Activated CD4-positive, CD25-positive, alpha-beta regulatory T cell treated with anti-CD3 and anti-CD28 coated beads, Interleukin-2, amount 50 U/mL, for 16 hours (primary cell): ENCODE results near the gene STK16.
"Not testable (repeated sequence)": the region's sequence is repeated elsewhere in the genome, so short reads cannot be mapped to it uniquely, and the experiment has no call there.

Experiments
- DNase-seq: peaks from one replicate; pipeline ENCODE4 v3.0.0-alpha.2; 2020; ENCODE audit warnings: low read depth, low spot score

Gene STK16, protein sequence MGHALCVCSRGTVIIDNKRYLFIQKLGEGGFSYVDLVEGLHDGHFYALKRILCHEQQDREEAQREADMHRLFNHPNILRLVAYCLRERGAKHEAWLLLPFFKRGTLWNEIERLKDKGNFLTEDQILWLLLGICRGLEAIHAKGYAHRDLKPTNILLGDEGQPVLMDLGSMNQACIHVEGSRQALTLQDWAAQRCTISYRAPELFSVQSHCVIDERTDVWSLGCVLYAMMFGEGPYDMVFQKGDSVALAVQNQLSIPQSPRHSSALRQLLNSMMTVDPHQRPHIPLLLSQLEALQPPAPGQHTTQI

DNA sequence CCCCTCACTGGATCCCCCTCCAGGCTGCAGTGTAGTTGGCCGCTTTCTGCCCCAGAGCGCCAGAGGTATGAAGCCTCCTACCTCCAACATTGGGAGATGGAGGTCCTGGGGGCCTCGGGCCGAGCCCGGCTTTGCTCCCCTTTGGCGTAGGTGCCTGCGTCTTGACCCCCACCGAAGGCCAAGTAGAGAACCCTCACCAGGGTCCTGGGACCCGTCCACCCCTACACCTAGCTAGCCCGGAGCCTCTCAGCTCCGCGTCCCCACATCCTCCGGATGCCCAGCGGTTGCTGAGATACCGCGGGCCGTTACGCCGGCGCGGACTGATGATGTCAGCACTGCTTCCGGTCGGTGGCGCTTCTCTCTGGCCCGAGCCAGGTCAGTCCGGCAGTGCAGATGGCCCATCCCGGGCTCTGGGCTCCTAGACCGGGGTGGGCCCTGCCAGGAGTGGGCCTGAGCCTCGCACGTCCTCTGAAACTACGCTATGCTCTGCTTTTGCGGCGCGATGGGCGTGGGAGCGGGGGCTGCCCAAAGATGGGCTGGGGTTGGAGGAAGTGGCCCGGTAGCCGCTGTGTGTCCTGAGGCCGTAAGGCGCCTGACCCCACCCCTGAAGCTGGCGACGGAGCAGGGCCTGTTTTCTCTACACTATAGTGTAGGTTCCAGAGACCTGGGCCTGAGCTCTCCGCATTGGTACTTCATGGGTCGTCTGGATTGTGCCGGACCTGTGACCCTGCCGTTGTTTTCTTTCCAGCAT lies at the start of gene STK16, which contains the start of gene GLB1L:
TSS of gene STK16 (plus strand) at position 332 of the 751 bp plus-strand sequence. CDS start 521 bp downstream, outside the sequence.
TSS of gene GLB1L (minus strand) at position 297 of the 751 bp plus-strand sequence. CDS start 1,871 bp downstream, outside the sequence.
- peak; percentile 82 for DNase-seq

DNA sequence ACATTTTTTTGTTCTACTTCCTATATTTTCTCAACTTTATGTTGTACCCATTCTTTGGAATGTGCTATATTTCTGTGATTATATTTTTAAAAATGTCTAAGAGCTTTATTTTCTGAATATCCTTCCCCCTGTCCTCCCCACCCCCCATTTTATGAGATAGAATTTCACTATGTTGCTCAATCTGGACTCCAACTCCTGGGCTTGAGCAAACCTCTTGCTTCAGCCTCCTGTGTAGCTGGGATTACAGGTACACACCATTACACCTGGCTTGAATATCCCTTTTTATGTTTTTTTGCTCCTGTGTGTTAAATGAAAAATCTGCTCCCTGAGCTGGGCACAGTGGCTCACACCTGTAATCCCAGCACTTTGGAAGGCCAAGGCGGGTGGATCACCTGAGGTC lies 47.9 kb upstream of the STK16 start:
- DNase-seq = no peak

DNA sequence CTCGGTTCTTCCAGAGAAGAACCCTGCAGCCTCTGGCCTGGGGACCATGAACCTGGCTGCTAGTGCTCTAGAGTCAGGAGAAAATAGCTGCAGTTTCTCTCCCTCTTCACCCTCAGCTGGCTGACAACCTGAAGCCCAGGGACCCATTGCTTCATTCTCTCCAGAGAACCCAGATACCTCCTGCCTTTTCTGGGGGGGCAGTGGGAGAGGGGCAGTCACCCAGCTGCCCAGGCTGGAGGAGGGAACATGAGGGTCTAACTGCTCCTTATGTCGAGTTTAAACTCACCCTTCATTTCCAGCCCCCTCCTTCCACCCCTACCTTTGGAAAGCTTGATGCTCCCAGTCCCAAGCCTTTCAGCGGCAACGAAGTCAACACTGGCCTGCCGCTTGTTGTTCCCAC lies 46.3 kb upstream of the STK16 start:
- no peak for DNase-seq

DNA sequence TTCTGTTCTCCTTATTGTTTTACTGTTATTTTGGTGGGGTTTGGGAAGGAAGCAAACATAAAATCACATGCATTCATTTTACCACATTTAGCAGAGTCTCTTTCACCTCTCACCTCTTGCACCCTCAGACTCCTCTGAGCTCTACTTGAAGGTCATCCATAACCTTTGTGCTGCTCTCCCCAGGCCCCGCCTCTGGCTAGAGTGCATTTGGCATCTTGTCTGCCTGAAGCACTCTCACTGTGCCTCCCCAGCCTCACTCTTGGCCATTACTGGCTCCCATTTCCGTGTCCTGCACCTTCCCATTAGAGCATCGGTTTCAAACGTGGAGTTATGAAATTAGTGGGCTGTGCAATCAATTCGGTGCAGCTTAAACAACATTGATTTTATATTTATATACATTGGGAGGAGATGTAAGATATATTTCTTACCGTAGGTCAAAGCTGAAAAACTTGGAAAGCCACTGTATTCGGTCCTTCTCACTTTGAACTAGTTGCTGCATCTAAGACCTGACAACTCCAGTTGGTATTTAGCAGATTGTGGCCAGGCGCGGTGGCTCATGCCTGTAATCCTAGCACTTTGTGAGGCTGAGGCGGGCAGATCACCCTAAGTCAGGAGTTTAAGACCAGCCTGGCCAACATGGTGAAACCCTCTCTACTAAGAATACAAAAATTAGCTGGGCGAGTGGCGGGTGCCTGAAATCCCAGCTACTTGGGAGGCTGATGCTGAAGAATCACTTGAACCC lies 45.6 kb upstream of the STK16 start:
- no peak for DNase-seq

DNA sequence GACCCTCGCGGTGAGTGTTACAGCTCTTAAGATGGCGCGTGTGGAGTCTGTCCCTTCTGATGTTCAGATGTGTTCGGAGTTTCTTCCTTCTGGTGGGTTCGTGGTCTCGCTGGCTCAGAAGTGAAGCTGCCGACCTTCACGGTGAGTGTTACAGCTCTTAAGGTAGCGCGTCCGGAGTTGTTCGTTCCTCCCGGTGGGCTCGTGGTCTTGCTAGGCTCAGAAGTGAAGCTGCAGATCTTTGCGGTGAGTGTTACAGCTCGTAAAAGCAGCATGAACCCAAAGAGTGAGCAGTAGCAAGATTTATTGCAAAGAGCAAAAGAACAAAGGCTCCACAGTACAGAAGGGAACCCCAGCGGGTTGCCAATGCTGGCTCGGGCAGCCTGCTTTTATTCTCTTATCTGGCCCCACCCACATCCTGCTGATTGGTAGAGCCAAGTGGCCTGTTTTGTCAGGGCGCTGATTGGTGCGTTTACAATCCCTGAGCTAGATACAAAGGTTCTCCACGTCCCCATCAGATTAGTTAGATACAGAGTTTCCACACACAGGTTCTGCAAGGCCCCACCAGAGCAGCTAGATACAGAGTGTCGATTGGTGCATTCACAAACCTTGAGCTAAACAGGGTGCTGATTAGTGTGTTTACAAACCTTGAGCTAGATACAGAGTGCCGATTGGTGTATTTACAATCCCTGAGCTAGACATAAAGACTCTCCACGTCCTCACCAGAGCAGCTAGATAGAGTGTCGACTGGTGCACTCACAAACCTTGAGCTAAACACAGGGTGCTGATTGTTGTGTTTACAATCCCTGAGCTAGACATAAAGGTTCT lies 44.6 kb upstream of the STK16 start:
- DNase-seq = not testable (repeated sequence)

DNA sequence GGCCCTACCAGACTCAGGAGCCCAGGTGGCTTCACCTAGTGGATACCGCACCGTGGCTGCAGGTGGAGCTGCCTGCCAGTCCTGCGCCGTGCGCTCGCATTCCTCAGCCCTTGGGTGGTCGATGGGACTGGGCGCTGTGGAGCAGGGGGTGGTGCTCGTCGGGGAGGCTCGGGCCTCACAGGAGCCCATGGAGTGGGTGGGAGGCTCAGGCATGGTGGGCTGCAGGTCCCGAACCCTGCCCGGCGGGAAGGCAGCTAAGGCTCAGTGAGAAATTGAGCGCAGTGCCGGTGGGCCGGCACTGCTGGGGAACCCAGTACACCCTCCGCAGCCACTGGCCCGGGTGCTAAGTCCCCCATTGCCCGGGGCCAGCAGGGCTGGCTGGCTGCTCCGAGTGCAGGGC lies 43.9 kb upstream of the STK16 start:
- DNase-seq = not testable (repeated sequence)

DNA sequence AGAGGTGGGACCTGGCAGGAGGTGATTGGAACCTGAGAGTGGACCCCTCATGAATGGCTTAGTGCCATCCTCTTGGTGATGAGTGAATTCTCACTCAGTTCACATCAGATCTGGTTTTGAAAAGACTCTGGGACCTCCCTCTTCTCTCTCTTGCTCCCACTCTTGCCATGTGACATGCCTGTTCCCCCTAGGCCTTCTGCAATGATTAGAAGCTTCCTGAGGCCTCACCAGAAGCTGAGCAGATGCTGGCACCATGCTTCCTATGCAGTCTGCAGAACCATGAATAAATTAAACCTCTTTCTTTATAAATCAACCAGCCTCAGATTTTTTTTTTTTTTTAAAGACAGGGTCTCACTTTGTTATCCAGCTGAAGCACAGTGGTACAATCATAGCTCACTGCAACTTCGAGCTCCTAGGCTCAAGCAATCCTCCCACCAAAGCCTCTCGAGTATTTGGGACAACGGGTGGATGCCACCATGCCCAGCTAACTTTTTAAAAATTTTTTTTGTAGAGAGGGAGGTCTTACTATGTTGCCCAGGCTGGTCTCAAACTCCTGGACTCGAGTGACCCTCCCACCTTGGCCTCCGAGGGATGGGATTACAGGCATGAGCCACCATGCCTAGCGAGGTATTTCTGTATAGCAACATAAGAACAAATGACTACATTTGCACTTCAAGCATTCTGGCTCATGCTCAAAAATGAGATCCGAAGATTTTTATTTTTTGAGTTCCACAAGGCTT lies 40.7 kb upstream of the STK16 start:
- DNase-seq = no peak

DNA sequence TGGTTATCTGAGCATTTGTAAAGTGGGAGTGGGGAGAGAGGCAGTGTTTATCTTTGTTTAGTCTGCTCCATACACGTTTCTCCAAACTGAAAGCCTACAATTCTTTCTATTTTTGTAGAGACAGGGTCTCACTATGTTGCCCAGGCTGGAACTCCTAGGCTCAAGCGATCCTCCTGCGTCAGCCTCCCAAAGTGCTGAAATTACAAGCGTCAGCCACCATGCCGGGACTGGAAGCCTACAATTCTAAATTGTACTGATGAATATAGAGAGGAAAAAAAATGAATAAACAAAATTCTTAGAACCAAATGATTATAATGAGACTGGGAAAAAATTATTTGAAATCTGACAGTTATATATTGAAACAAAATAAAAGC lies 40.1 kb upstream of the STK16 start:
- no peak for DNase-seq

DNA sequence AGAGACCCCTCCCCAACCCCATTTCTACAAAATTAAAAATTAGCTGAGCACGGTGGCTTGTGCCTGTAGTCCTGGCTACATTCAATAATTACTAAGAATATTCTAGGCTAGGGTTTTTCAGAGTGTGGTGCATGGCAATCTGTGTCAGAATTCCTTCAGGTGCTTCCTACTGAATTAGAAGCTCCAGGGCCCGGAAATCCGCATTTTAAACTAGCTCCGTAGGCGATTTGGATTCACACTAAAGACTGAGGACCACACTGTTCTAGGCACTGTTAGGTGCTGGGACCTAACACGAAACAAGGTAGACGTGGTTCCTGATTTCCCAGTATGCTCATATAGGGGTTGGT lies 39.3 kb upstream of the STK16 start:
- no peak for DNase-seq

DNA sequence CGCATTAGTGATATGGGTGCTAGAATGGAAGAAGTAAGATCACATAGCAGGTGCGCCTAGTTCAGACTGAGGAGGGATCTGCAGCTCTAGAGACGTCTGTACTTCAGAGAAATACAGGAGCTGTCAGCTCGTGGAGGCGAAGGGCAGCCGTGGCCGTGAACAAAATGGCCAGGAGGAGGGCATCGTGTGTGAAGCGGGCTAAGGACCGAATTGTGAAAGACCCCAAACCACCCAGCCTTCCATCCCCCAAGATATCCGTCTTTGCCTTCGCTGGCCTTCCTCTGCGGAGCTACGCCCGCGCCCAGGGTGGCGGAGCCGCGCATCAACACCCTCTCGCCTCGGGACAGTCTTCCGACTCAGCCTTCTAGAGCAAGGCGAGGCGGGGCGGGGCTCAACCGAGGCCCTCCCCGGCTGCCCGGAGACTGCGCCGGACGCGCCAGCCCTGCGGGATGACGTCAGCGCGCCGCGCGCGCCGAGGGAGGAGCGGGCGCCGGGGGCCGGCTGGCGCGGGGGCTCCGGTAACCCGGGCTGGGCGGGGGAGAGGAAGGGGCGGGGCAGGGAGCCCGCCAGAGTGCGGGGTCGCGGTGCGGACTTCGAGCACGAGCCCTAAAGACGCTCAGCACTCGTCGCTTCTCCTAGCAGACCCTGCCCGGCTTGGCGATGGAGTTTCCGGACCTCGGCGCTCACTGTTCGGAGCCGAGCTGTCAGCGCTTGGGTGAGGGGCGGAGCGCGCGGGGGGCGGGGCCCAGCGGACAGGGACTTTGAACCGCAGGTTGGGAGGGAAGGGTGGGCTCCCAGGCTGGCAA lies 38.7 kb upstream of the STK16 start, which contains the start of gene ZFAND2B:
TSS of gene ZFAND2B (plus strand) at position 455 of the 806 bp plus-strand sequence. CDS start at position 661, 206 bp downstream.
- DNase-seq = peak; percentile 89

DNA sequence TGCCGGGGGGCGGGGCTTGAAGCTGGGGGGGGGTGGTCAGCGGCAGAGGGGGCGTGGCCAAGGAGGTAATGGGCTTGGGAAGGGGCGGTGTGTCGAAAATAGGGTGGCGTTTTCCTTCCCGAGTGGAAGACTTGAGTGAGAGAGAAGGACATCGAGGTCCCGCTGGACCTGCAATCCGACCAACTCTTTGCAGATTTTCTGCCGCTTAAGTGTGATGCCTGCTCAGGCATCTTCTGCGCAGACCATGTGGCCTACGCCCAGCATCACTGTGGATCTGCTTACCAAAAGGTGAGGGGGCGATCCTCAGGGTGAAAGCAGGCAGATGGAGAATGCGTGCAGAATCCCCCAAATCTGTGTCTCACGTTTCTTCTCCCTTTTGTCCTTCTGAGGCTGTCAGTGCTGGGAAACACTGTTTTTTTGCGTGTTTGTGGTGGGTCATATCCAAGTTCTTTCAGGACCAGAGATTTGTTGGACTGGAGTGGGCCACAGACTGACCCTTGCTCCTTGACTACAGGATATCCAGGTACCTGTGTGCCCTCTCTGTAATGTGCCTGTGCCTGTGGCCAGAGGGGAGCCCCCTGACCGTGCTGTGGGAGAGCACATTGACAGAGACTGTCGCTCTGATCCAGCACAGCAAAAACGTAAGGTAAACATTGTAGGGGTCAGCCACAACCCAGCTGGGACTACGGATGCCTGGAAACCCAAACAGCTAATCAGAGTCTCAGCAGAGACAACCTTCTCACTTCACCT lies 38.0 kb upstream of the STK16 start:
- DNase-seq = no peak

DNA sequence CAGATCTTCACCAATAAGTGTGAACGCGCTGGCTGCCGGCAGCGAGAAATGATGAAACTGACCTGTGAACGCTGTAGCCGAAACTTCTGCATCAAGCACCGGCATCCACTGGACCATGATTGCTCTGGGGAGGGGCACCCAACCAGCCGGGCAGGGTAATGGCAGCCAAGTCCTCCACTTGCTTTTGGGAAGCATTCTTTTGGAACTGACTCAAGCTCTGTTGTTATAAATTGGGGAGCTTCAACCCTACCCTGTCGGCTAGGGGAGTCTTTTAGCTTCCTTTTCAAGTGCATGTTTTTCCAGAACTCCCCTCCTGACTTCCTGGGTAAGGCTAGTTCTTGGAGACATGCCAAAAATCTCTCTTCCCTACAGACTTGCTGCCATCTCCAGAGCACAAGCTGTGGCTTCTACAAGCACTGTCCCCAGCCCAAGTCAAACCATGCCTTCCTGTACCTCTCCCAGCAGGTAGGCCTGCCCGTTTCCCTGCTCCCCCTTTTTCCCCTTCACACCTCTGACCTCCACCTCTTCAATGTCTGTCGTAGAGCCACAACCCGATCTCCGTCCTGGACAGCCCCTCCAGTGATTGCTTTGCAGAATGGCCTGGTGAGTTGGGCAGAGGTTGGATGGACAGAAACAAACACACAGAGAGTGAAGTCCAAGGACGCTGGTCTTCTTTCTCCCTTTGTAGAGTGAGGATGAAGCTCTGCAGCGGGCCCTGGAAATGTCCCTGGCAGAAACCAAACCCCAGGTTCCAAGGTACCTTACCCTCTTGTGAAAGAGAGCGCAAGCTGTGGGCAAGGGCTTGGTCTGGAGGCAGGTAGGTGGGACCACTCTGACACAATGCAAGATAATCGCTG lies 37.2 kb upstream of the STK16 start:
- DNase-seq = no peak

DNA sequence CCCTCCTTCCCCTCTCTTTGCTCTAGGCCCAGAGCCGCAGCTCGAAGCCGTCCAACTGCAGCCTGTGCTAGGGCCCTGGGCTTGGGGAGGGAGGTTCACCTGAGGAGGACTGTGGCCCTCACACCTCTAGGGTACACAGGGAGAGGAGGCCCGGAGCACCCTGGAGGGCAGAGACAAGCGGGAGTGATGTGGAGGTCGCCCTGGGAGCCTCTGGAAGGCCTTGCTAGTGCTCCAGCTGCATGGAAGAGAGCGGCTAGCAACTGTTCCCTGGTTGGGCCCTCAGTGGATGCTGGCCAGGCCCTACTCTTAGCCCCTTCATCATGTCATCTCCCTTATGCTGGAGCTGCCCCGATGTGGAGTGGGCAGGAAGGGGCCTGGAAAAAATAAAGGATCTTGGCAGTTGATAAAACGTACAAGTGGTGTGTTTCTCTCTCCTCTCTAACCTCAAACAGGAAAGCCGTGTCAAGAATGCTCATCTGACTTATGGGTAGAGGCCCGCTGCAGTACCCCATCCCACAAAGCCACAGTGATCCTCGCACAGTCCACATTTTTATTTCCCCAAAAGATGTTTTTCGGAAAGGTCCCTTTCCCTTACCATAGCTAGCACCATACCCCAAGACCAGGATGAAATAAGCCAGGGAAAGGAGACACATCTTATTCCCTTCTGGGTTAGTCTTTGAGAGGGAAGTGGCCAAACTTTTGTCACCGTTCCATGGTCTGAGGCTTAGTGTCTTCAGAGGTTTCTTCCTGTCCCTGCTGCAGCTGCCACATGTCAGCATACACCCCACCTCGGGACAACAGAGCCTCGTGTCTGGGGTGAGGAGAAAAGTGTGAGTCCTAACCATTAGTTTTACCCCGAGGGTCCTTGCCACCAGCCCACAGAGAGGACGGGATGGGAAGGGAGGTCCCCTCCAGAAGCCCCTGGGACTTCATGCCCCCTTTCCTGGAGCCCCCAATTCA lies 35.8 kb upstream of the STK16 start:
- no peak for DNase-seq

DNA sequence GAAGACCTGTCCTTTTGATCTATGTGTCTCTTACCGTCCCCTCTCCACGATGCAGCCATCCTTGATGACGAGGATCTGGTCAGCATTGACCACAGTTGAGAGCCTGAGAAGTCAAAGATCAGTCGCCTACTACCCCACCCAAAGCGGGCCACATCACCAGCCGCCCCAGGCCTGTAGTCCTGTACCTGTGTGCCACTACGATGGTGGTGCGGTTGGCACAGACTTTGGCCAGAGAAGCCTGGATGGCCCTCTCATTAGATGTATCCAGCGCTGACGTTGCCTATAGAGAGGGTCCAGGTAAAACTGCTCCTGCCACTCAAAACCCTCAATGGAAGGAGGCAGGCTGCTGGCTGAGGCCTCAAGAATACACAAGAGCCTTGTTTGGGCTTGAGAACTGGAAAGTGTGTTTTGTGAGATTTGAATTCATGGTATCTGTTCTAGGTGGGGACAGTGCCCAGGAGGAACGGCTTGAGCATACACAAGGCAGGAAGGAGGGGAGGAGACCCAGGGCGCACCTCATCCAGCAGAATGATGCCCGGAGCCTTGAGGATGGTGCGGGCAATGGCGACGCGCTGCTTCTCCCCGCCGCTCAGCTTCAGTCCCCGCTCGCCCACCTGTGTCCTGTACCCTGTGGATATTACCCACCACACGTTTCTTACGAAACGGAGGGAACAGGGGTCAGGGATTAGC lies 34.9 kb upstream of the STK16 start:
- DNase-seq = no peak

DNA sequence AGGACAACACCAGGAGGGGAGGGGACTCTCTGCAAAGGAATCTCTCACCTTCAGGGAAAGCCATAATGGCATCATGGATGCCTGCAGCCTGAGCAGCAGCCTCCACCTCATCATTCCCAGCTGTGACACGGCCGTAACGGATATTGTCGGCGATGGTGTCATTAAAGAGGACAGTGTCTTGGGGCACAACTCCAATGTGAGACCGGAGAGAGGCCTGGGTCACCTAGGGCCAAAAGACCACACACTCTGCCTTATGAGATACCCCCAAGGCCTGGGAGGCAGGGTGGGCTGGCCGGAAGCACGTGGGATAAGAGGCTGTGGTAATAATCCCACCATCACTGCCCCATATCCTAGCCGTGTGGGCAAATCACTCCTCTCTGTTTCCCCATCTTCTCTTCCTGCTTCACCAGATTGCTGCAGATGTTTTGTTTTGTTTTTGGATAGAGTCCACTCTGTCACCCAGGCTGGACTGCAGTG lies 34.4 kb upstream of the STK16 start:
- DNase-seq = no peak

DNA sequence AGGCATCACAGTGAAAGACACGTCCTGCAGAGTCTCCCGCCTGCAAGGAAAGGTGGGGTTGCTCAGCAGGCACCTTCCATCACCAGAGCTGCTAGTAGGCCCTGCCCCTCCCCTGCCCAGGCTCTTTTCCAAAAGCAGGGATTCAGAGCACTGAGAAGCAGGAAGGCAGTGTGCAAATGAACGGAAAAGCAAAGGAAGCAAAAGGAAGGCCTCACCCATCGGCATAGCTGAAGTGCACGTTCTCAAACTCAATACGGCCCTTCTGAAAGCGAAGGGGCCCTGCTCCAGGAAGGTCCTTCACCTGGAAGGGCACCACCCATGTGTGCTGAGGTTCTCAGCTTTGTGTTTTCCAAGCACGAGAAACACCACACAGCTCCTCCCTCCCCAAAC lies 32.3 kb upstream of the STK16 start:
- DNase-seq = no peak
